PC-9 (cell line): ENCODE measurements around the gene IKZF1.

ENCODE experiments used
- EZH2 ChIP-seq: fragments of 200-600 bp; sonication (generic); IDR thresholded peaks from 2 replicates; pipeline ENCODE4 v1.8.0; 2017; ENCODE audit warnings: antibody characterized with exemption, low read depth
- TF ChIP-seq, protein P1 (sequence below): fragments of 200-600 bp; sonication (generic); conservative IDR thresholded peaks from 2 replicates; pipeline ENCODE4 v1.6.1; 2017; ENCODE audit warnings: mixed run types, antibody characterized with exemption, mild to moderate bottlenecking, moderate library complexity

- TF ChIP-seq, protein P1, sequence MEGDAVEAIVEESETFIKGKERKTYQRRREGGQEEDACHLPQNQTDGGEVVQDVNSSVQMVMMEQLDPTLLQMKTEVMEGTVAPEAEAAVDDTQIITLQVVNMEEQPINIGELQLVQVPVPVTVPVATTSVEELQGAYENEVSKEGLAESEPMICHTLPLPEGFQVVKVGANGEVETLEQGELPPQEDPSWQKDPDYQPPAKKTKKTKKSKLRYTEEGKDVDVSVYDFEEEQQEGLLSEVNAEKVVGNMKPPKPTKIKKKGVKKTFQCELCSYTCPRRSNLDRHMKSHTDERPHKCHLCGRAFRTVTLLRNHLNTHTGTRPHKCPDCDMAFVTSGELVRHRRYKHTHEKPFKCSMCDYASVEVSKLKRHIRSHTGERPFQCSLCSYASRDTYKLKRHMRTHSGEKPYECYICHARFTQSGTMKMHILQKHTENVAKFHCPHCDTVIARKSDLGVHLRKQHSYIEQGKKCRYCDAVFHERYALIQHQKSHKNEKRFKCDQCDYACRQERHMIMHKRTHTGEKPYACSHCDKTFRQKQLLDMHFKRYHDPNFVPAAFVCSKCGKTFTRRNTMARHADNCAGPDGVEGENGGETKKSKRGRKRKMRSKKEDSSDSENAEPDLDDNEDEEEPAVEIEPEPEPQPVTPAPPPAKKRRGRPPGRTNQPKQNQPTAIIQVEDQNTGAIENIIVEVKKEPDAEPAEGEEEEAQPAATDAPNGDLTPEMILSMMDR = no peak
- no peak for TF ChIP-seq EZH2
These were observed 42.9 kb upstream of the IKZF1 start for GRCh38 chr7:50261593-50261992.
